Hepatocyte (in vitro differentiated cells): ENCODE results near the gene RNMT. TPM values are rescaled to one million over a fixed set of nuclear protein-coding genes. Genes with fewer than 3 reads are reported as not detected.

ENCODE experiments used
- DNase-seq: peaks from one replicate; pipeline ENCODE4 v3.0.0-alpha.2; 2016; ENCODE audit warnings: low spot score
- H2AFZ ChIP-seq: fragments of 200-600 bp; sonication (generic); 2 replicates; pipeline ENCODE4 v1.6.0; 2016; ENCODE audit warnings: antibody characterized with exemption, mild to moderate bottlenecking
- H3K27ac ChIP-seq: fragments of 200-600 bp; sonication (generic); 2 replicates; pipeline ENCODE4 v1.5.1; 2016; ENCODE audit warnings: mild to moderate bottlenecking
- H3K27me3 ChIP-seq: fragments of 200-600 bp; sonication (generic); 2 replicates; pipeline ENCODE4 v1.6.1; 2016
- H3K36me3 ChIP-seq: fragments of 200-600 bp; sonication (generic); replicated peaks from 2 replicates; pipeline ENCODE4 v1.5.1; 2016; ENCODE audit warnings: low read depth; ENCODE audit not compliant: insufficient read depth
- H3K4me1 ChIP-seq: fragments of 200-600 bp; sonication (generic); 2 replicates; pipeline ENCODE4 v1.5.1; 2016; ENCODE audit warnings: mild to moderate bottlenecking, moderate library complexity; ENCODE audit not compliant: insufficient read depth
- H3K4me2 ChIP-seq: fragments of 200-600 bp; sonication (generic); 2 replicates; pipeline ENCODE4 v1.6.0; 2016
- H3K4me3 ChIP-seq: fragments of 200-600 bp; sonication (generic); 2 replicates; pipeline ENCODE4 v1.5.1; 2016; ENCODE audit warnings: mild to moderate bottlenecking
- H3K79me2 ChIP-seq: fragments of 200-600 bp; sonication (generic); 2 replicates; pipeline ENCODE4 v1.6.0; 2017; ENCODE audit warnings: mild to moderate bottlenecking
- H3K9me2 ChIP-seq: fragments of 200-600 bp; sonication (generic); replicated peaks from 2 replicates; pipeline ENCODE4 v1.6.0; 2017; ENCODE audit warnings: mild to moderate bottlenecking; ENCODE audit not compliant: insufficient read depth
- H3K9me3 ChIP-seq: fragments of 200-600 bp; sonication (generic); 2 replicates; pipeline ENCODE4 v1.5.1; 2016; ENCODE audit warnings: low read depth, mild to moderate bottlenecking
- H4K20me1 ChIP-seq: fragments of 200-600 bp; sonication (generic); 2 replicates; pipeline ENCODE4 v1.6.0; 2016; ENCODE audit warnings: mild to moderate bottlenecking; ENCODE audit not compliant: insufficient read depth, poor library complexity, severe bottlenecking
- CTCF ChIP-seq: fragments of 200-600 bp; sonication (generic); IDR thresholded peaks from 2 replicates; pipeline ENCODE4 v1.5.1; 2016; ENCODE audit warnings: antibody characterized with exemption, mild to moderate bottlenecking; ENCODE audit not compliant: poor library complexity
- EZH2 ChIP-seq: fragments of 200-600 bp; sonication (generic); IDR thresholded peaks from 2 replicates; pipeline ENCODE4 v1.6.1; 2016; ENCODE audit warnings: antibody characterized with exemption, mild to moderate bottlenecking, borderline replicate concordance
- EZH2phosphoT487 ChIP-seq: fragments of 200-600 bp; sonication (generic); IDR thresholded peaks from one replicate; pipeline ENCODE4 v1.6.1; 2018; ENCODE audit warnings: antibody characterized with exemption, mild to moderate bottlenecking, low read depth, moderate library complexity; ENCODE audit not compliant: unreplicated experiment, severe bottlenecking
- WGBS: methylation state at CpG from one replicate; pipeline ENCODE4 v1.1.6; 2016; ENCODE audit warnings: low lambda C conversion rate; ENCODE audit errors: missing lambda C conversion rate; 5-methylcytosine and 5-hydroxymethylcytosine counted together
- polyA plus RNA-seq: library from polyadenylated mRNA; unstranded; fragments of >200 nt; fragmentation: Nextera tagmentation; extraction: Ambion mirVana; gene quantifications from 2 replicates; pipeline ENCODE4 v1.2.1, GENCODE V29; 2016
- small RNA-seq: library from RNA; depleted of rRNA; stranded (forward); fragments of <200 nt; gene quantifications from one replicate; pipeline ENCODE3, GENCODE V24; 2014
- total RNA-seq: library from RNA; depleted of rRNA; stranded (reverse); fragments of >200 nt; gene quantifications from 2 replicates; pipeline ENCODE4 v1.2.3, GENCODE V29; 2014

RNMT gene
- total and polyA plus RNA-seq, 2 experiments from 2014 or later: 34.5 to 40.4 TPM

- no peak overlapping the region for H3K4me3 ChIP-seq
- 51% methylated on average over 10 of the region's 10 CpGs for WGBS
- no peak overlapping the region for H2AFZ ChIP-seq
- H3K79me2 ChIP-seq: no peaks in the 10 kb centered on the region
- TF ChIP-seq EZH2 (no peak), CTCF (no peak), EZH2phosphoT487 (no peak)
- DNase-seq: no peak
- no peaks in the 10 kb centered on the region for H3K9me3 ChIP-seq
- H3K4me2 ChIP-seq: no peak overlapping the region
- no peak overlapping the region for H3K27ac ChIP-seq
- no peaks in the 10 kb centered on the region for H3K27me3 ChIP-seq
- no peaks in the 10 kb centered on the region for H4K20me1 ChIP-seq
- H3K4me1 ChIP-seq: peaks cover 21% of the 10 kb centered on the region
- no peaks in the 10 kb centered on the region for H3K9me2 ChIP-seq
- no peaks in the 10 kb centered on the region for H3K36me3 ChIP-seq
Measured at GRCh38 chr18:13810950-13811485, 84.5 kb downstream of the RNMT start.

GRCh38 chr18:13811993-13812392, 85.5 kb downstream of the RNMT start:
- H2AFZ ChIP-seq: no peak overlapping the region
- H3K79me2 ChIP-seq: no peaks in the 10 kb centered on the region
- H3K36me3 ChIP-seq: no peaks in the 10 kb centered on the region
- H3K9me2 ChIP-seq: no peaks in the 10 kb centered on the region
- no peaks in the 10 kb centered on the region for H3K27me3 ChIP-seq
- no peak overlapping the region for H3K4me3 ChIP-seq
- WGBS: 62% methylated on average over 6 of the region's 6 CpGs
- H3K4me2 ChIP-seq: no peak overlapping the region
- H4K20me1 ChIP-seq: no peaks in the 10 kb centered on the region
- H3K4me1 ChIP-seq: peaks cover 21% of the 10 kb centered on the region
- TF ChIP-seq CTCF (no peak), EZH2phosphoT487 (no peak), EZH2 (no peak)
- DNase-seq: no peak
- no peak overlapping the region for H3K27ac ChIP-seq
- no peaks in the 10 kb centered on the region for H3K9me3 ChIP-seq

GRCh38 chr18:13813271-13813849, 86.9 kb downstream of the RNMT start:
- peak; percentile 80 for DNase-seq
- H3K36me3 ChIP-seq: no peaks in the 10 kb centered on the region
- H3K27ac ChIP-seq: no peak overlapping the region
- H3K4me3 ChIP-seq: no peak overlapping the region
- H3K4me2 ChIP-seq: no peak overlapping the region
- H2AFZ ChIP-seq: peak overlapping the region; percentile 55
- TF ChIP-seq CTCF (peak; percentile 80), EZH2phosphoT487 (no peak), EZH2 (no peak)
- H3K4me1 ChIP-seq: peaks cover 18% of the 10 kb centered on the region
- H4K20me1 ChIP-seq: no peaks in the 10 kb centered on the region
- 10% methylated on average over 4 of the region's 4 CpGs for WGBS
- H3K27me3 ChIP-seq: no peaks in the 10 kb centered on the region
- H3K9me2 ChIP-seq: no peaks in the 10 kb centered on the region
- no peaks in the 10 kb centered on the region for H3K79me2 ChIP-seq
- no peaks in the 10 kb centered on the region for H3K9me3 ChIP-seq

Small RNA genes within 50 kb of the gene (small RNA-seq; reads per million reads assigned to genes)
- gene AP001525.1: not detected
- not detected for gene RN7SL362P

Other genes starting within 250 kb of the RNMT start
- 20.6 and 25.0 TPM in 2 replicates for gene FAM210A, start 115 bp upstream of the RNMT start, total RNA-seq
- gene FAM210A, start 115 bp upstream of the RNMT start, polyA plus RNA-seq: 12.1 and 13.9 TPM in 2 replicates
- gene MC5R, start 97.5 kb downstream of the RNMT start, total RNA-seq: not detected in 2 replicates
- not detected in 2 replicates for gene MC5R, start 97.5 kb downstream of the RNMT start, polyA plus RNA-seq
- not detected in 2 replicates for gene MC2R, start 188.9 kb downstream of the RNMT start, total RNA-seq
- not detected in 2 replicates for gene MC2R, start 188.9 kb downstream of the RNMT start, polyA plus RNA-seq